BLaER1 treated with 17β-estradiol and CSF1 and Interleukin-3, amounts not matched to agents 10 nM and 100 nM (cell line): ENCODE data around the gene LRRC51.

Source experiments
- H3K27ac ChIP-seq, 11 experiments: shearing (Covaris generic); formaldehyde crosslinking; 2 replicates each; pipeline ENCODE4 v1.8.1; 2022
- H3K27me3 ChIP-seq, 11 experiments: shearing (Covaris generic); formaldehyde crosslinking; 2 replicates each; pipeline ENCODE4 v1.8.1; 2022
- H3K36me3 ChIP-seq, 11 experiments: shearing (Covaris generic); formaldehyde crosslinking; 2 replicates each; pipeline ENCODE4 v1.8.1; 2022
- H3K4me1 ChIP-seq, 10 experiments: shearing (Covaris generic); formaldehyde crosslinking; 2 replicates each; pipeline ENCODE4 v1.8.1; 2022
- H3K4me2 ChIP-seq, 11 experiments: shearing (Covaris generic); formaldehyde crosslinking; 2 replicates each; pipeline ENCODE4 v1.8.1; 2022
- H3K4me3 ChIP-seq, 10 experiments: shearing (Covaris generic); formaldehyde crosslinking; 2 replicates each; pipeline ENCODE4 v1.8.1; 2022
- H3K9ac ChIP-seq, 11 experiments: shearing (Covaris generic); formaldehyde crosslinking; 2 replicates each; pipeline ENCODE4 v1.8.1; 2022
- H3K9me3 ChIP-seq, 11 experiments: shearing (Covaris generic); formaldehyde crosslinking; replicated peaks in 1 of 11; 2 replicates each; pipeline ENCODE4 v1.8.1; 2022
- H4K20me1 ChIP-seq, 11 experiments: shearing (Covaris generic); formaldehyde crosslinking; 2 replicates each; pipeline ENCODE4 v1.8.1; 2022
- Cebpa-rat ChIP-seq, 11 experiments: shearing (Covaris generic); IDR thresholded peaks; 2 replicates each; pipeline ENCODE4 v1.8.1; 2022

The LRRC51 gene

GRCh38 chr11:72085621-72086351 lies 5.1 kb downstream of the LRRC51 start:
- Histone ChIP-seq H3K36me3 (peaks cover 27 to 57% (median 37%) of the 10 kb centered on the region in 11 experiments; a peak in 21 of 22 replicates), H3K27ac (no peak overlapping the region), H4K20me1 (no peaks in the 10 kb centered on the region; a peak in 2 of 22 replicates), H3K27me3 (no peaks in the 10 kb centered on the region), H3K4me3 (no peak overlapping the region), H3K9me3 (no peaks in the 10 kb centered on the region), H3K4me1 (peaks cover 19 to 42% (median 22%) of the 10 kb centered on the region in 10 experiments), H3K4me2 (no peak overlapping the region), H3K9ac (no peak overlapping the region)
- TF ChIP-seq Cebpa-rat (IDR thresholded peaks at IDR 0.05), result no peak

DNA sequence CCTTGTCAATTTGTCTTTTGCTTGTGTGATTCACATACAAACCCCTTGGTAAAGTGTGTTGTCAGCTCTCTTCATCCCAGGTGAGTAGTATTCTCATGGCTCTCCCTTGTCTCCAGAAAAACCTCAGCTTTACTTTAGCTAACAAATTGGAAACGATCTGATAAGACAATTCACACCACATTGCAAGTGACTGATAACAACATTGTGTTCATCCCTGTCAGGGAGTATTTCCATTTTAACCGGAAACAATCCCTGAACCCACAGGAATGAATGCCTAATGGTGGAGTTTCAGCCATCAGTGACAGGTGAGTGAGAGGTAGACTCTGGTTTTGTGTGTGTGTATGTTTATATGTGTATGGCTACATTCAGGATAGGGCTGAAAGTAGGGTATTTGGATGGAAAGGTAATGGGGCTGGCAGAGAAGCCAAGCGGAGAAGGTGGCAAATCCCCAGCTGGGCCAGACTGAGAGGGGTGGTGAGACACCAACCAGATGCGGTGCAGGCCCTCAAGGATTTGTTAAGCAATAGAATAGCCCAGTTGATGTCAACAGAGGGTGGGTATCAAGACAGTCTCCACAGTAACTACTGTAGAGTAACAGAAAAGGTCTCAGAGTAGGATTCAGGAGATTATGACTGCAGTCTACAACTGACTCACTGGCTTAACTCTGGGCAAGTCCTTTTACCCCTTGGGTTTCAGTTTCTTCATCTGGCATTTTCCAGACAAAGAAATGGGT lies 7.6 kb downstream of the LRRC51 start:
- Histone ChIP-seq H3K4me3 (no peak overlapping the region), H3K36me3 (peaks cover 30 to 61% (median 41%) of the 10 kb centered on the region in 11 experiments; a peak in 21 of 22 replicates), H3K4me2 (no peak overlapping the region), H3K9me3 (no peaks in the 10 kb centered on the region), H3K27ac (no peak overlapping the region), H3K27me3 (no peaks in the 10 kb centered on the region), H4K20me1 (no peaks in the 10 kb centered on the region; a peak in 2 of 22 replicates), H3K9ac (peak overlapping the region in 3 of 11 experiments; percentile 2 to 42 (median 28); a peak in 2 of 22 replicates), H3K4me1 (peaks cover 7 to 42% (median 12%) of the 10 kb centered on the region in 10 experiments; a peak in 19 of 20 replicates)
- no peak for TF ChIP-seq Cebpa-rat (IDR thresholded peaks at IDR 0.05)

GRCh38 chr11:72091292-72091691 lies 10.6 kb downstream of the LRRC51 start:
- no peaks in the 10 kb centered on the region for H3K27me3 ChIP-seq
- TF ChIP-seq Cebpa-rat (IDR thresholded peaks at IDR 0.05), result no peak
- peak overlapping the region; percentile 44 to 60 (median 52); a peak in 19 of 22 replicates for H3K27ac ChIP-seq
- peak overlapping the region in 5 of 11 experiments; percentile 9 to 35 (median 15); a peak in 4 of 22 replicates for H3K9ac ChIP-seq
- peaks cover 7 to 38% (median 12%) of the 10 kb centered on the region in 10 experiments; a peak in 19 of 20 replicates for H3K4me1 ChIP-seq
- H3K36me3 ChIP-seq, result peaks cover 55 to 77% (median 65%) of the 10 kb centered on the region in 11 experiments
- H3K4me2 ChIP-seq, result peak overlapping the region; percentile 18 to 83 (median 49); a peak in 21 of 22 replicates
- H3K4me3 ChIP-seq, result no peak overlapping the region
- no peaks in the 10 kb centered on the region for H3K9me3 ChIP-seq
- H4K20me1 ChIP-seq, result peaks cover 0 to 9% (median 0%) of the 10 kb centered on the region in 11 experiments; a peak in 2 of 22 replicates

- H3K4me3 ChIP-seq, result no peak overlapping the region
- H3K4me2 ChIP-seq, result peak overlapping the region in 3 of 11 experiments; percentile 80 to 100 (median 96); a peak in 5 of 22 replicates
- H3K9me3 ChIP-seq, result peaks cover 0 to 2% (median 0%) of the 10 kb centered on the region in 11 experiments; a peak in 3 of 22 replicates
- H4K20me1 ChIP-seq, result peaks cover 0 to 45% (median 17%) of the 10 kb centered on the region in 11 experiments; a peak in 12 of 22 replicates
- H3K9ac ChIP-seq, result peak overlapping the region in 4 of 11 experiments; percentile 27 to 97 (median 69); a peak in 5 of 22 replicates
- H3K27me3 ChIP-seq, result no peaks in the 10 kb centered on the region
- peaks cover 20 to 46% (median 33%) of the 10 kb centered on the region in 10 experiments for H3K4me1 ChIP-seq
- peaks cover 60 to 83% (median 69%) of the 10 kb centered on the region in 11 experiments for H3K36me3 ChIP-seq
- H3K27ac ChIP-seq, result peak overlapping the region in 2 of 11 experiments; percentile 55 to 97; a peak in 1 of 22 replicates
- no peak for TF ChIP-seq Cebpa-rat (IDR thresholded peaks at IDR 0.05)
These were observed 18.1 kb downstream of the LRRC51 start for GRCh38 chr11:72098741-72099140.

- no peak for TF ChIP-seq Cebpa-rat (IDR thresholded peaks at IDR 0.05)
- Histone ChIP-seq H4K20me1 (peaks cover 0 to 42% (median 17%) of the 10 kb centered on the region in 11 experiments; a peak in 12 of 22 replicates), H3K4me2 (peak overlapping the region in 10 of 11 experiments; percentile 50 to 100 (median 94); a peak in 18 of 22 replicates), H3K36me3 (peaks cover 48 to 70% (median 58%) of the 10 kb centered on the region in 11 experiments), H3K9me3 (peaks cover 0 to 6% (median 0%) of the 10 kb centered on the region in 11 experiments; a peak in 3 of 22 replicates), H3K9ac (peak overlapping the region in 9 of 11 experiments; percentile 1 to 99 (median 30); a peak in 10 of 22 replicates), H3K4me1 (peaks cover 23 to 53% (median 36%) of the 10 kb centered on the region in 10 experiments), H3K27me3 (no peaks in the 10 kb centered on the region), H3K4me3 (peak overlapping the region in 3 of 10 experiments; percentile 5 to 92 (median 88); a peak in 2 of 20 replicates), H3K27ac (peak overlapping the region in 10 of 11 experiments; percentile 11 to 98 (median 52); a peak in 17 of 22 replicates)
These were observed 19.4 kb downstream of the LRRC51 start for GRCh38 chr11:72100009-72100408.

- Histone ChIP-seq H4K20me1 (peaks cover 0 to 38% (median 17%) of the 10 kb centered on the region in 11 experiments; a peak in 12 of 22 replicates), H3K4me3 (peak overlapping the region in 3 of 10 experiments; percentile 17 to 92 (median 88); a peak in 2 of 20 replicates), H3K36me3 (peaks cover 44 to 69% (median 53%) of the 10 kb centered on the region in 11 experiments), H3K27ac (peak overlapping the region in 10 of 11 experiments; percentile 11 to 98 (median 52); a peak in 18 of 22 replicates), H3K4me1 (peaks cover 23 to 53% (median 36%) of the 10 kb centered on the region in 10 experiments), H3K27me3 (no peaks in the 10 kb centered on the region), H3K9ac (peak overlapping the region; percentile 1 to 99 (median 30); a peak in 12 of 22 replicates), H3K4me2 (peak overlapping the region in 10 of 11 experiments; percentile 50 to 100 (median 94); a peak in 20 of 22 replicates), H3K9me3 (peaks cover 0 to 6% (median 0%) of the 10 kb centered on the region in 11 experiments; a peak in 3 of 22 replicates)
- no peak for TF ChIP-seq Cebpa-rat (IDR thresholded peaks at IDR 0.05)
These were observed 19.8 kb downstream of the LRRC51 start for GRCh38 chr11:72100462-72100861.

- H3K4me3 ChIP-seq, result peak overlapping the region; percentile 75 to 94 (median 88)
- peak overlapping the region; percentile 93 to 99 (median 97) for H3K9ac ChIP-seq
- no peak for TF ChIP-seq Cebpa-rat (IDR thresholded peaks at IDR 0.05)
- peaks cover 27 to 69% (median 41%) of the 10 kb centered on the region in 11 experiments for H3K36me3 ChIP-seq
- H3K27ac ChIP-seq, result peak overlapping the region; percentile 95 to 99 (median 97)
- H3K9me3 ChIP-seq, result peaks cover 0 to 6% (median 0%) of the 10 kb centered on the region in 11 experiments; a peak in 3 of 22 replicates
- peaks cover 23 to 53% (median 36%) of the 10 kb centered on the region in 10 experiments for H3K4me1 ChIP-seq
- H4K20me1 ChIP-seq, result peaks cover 0 to 37% (median 17%) of the 10 kb centered on the region in 11 experiments; a peak in 12 of 22 replicates
- H3K27me3 ChIP-seq, result no peaks in the 10 kb centered on the region
- H3K4me2 ChIP-seq, result peak overlapping the region; percentile 80 to 100 (median 96)
These were observed 21.5 kb downstream of the LRRC51 start for GRCh38 chr11:72102162-72102561.

- peak overlapping the region; percentile 80 to 100 (median 96) for H3K4me2 ChIP-seq
- peaks cover 22 to 68% (median 38%) of the 10 kb centered on the region in 11 experiments for H3K36me3 ChIP-seq
These were observed 21.9 kb downstream of the LRRC51 start for GRCh38 chr11:72102631-72102945.

More at GRCh38 chr11:72102631-72102945, 21.9 kb downstream of the LRRC51 start:
- Histone ChIP-seq H3K27ac (peak overlapping the region; percentile 95 to 99 (median 97)), H3K27me3 (no peaks in the 10 kb centered on the region), H3K4me3 (peak overlapping the region; percentile 75 to 94 (median 88)), H3K9me3 (peaks cover 0 to 6% (median 0%) of the 10 kb centered on the region in 11 experiments; a peak in 3 of 22 replicates), H4K20me1 (peaks cover 0 to 34% (median 17%) of the 10 kb centered on the region in 11 experiments; a peak in 12 of 22 replicates), H3K9ac (peak overlapping the region; percentile 93 to 99 (median 97)), H3K4me1 (peaks cover 23 to 53% (median 36%) of the 10 kb centered on the region in 10 experiments)
- no peak for TF ChIP-seq Cebpa-rat (IDR thresholded peaks at IDR 0.05)
